ENCODE results near the gene EYA4. TPM values are rescaled to one million over a fixed set of nuclear protein-coding genes. Genes with fewer than 3 reads are reported as not detected.
"Not testable (repeated sequence)": the region's sequence is repeated elsewhere in the genome, so short reads cannot be mapped to it uniquely, and the experiment has no call there.

Gene EYA4
- total RNA-seq, 2 donors from 2014 or later, result 0.06 to 0.56 TPM

DNA sequence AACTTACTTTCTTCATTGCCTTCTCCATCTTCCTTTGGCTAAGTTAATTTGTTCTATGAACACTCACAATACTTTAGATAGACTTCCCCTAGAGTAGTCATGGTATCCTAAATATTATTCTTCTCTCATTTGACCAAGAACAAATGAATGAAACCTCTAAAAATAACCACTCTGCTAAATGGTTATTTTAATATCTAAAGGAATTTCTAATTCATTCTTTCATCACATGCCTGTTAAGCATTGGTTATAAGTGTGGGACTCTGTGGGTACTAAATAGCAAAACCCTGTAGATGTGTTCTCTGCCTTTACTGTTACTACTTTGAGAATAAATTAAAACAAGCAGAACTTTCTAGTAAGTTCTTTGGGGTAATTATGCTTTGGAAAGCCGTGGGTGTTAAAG lies 138.9 kb downstream of the EYA4 start:
- intact Hi-C loops (cut with DNase I, micrococcal nuclease), result no loop called here
- DNase-seq, result no peak
- no peak for ATAC-seq

- intact Hi-C loops (cut with DNase I, micrococcal nuclease), result no loop called here
- no peak for DNase-seq
- no peak for ATAC-seq
Measured at GRCh38 chr6:133380723-133381122, 139.6 kb downstream of the EYA4 start.

DNA sequence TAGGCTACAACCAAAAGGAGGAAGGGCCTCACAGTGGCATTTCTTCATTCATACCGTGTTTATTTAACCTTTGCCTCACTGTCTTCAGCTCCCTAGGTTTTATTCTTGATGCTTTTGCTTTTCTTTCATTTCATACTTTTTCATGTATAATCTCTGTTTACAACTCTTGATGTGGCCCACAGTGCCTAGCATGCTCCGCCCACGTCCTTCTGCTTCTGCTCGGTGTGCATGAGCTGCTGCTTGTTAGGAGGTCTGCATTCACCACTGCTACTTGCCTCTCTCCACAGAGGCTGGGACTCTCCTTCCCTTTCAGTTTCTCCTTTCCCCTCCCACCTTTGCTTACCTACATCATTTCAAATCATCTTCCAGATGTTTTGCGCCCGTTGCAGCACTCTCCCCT lies 147.6 kb downstream of the EYA4 start:
- intact Hi-C loops (cut with DNase I, micrococcal nuclease), result no loop called here
- DNase-seq (no peak), ATAC-seq (no peak)

DNA sequence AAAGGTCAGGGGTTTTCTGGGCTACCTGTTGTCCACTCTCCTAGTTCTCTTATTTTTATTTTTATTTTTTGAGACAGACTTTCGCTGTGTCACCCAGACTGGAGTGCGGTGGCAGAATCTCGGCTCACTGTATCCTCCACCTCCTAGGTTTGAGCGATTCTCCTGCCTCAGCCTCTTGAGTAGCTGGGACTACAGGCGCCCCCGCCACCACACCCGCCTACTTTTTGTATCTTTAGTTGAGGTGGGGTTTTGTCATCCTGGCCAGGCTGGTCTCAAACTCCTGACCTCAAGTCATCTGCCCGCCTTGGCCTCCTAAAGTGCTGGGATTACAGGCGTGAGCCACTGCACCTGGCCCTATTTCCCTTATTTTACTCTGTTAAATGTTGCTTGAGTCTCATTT lies 149.0 kb downstream of the EYA4 start:
- ATAC-seq, result no peak
- intact Hi-C loops (cut with DNase I, micrococcal nuclease), result no loop called here
- no peak for DNase-seq

DNA sequence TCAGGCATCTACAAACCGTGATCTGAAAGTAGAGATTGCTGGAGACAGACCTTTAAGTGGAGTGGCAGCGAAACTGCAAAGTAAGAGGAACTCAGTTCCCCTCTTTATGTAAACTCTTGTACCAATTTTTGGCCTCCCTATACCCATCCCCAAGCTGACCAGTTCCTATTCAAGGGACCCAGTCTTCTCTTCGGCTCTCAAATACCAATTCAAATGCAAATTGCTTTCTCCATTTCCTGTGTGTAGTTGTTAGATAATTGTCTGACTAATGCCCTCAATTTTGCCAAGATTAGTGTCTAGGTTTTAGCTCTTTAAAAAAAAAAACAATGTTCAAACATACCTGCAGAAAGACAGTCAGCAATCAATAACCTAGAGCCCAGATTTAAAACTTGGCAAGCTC lies 150.9 kb downstream of the EYA4 start:
- intact Hi-C loops (cut with DNase I, micrococcal nuclease), result no loop called here
- ATAC-seq, result no peak
- DNase-seq, result no peak

DNA sequence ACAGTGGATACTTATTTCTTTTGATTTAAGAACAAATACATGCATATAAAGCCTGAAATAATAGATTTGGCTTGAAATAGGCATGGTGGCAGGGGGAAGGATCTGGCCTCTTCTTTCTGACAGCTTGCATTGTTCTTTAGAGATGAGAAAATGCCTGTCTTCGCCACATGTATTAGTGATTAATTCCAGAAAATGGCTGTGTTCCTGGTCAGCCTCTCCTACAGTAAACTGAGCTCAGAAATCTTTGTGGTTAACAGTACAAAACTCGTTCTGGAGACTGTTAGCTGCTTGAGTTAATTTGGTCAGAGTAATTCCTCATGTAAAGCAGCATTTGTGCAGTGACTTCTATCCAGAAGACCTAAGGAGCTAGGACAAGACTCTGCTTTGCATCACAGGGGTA lies 151.5 kb downstream of the EYA4 start:
- intact Hi-C loops (cut with DNase I, micrococcal nuclease), result no loop called here
- no peak for ATAC-seq
- no peak for DNase-seq

DNA sequence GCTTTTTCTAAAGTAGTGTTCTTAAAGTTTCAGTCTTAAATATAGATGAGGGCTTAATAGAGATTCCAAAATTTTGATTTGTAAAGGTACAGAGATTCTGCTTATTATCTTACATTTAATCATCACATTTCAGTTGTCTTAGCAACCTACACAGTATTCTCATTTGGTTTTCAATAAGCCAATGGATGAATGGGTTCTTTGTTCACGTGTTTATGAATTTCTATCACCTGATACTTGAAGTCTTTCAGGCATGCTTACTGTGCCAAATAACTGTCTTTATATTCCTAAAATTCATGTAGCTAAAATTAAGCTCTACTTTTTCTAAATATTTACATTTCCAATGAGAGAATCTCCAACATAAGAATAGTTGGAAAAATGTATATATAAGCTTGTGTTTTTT lies 152.7 kb downstream of the EYA4 start:
- DNase-seq (no peak), ATAC-seq (no peak)

DNA sequence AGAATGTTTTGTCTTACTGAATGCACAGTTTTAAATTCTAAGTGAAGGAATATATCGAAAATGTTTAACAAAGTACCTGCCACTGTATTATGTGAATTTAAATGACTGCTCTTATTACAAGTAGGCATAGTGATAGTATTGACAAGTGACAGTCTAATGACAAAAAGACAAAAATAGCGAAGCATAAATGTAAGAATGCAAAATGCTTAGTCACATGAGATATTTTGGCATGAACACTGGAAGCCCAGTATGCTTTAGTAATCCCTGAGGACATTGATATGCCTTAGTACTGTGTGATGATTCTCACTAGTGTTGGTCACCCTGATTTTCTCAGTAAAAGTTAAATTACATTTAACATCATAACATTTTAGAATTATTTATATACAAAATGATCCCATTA lies 153.5 kb downstream of the EYA4 start:
- intact Hi-C loops (cut with DNase I, micrococcal nuclease), result no loop called here
- no peak for DNase-seq
- ATAC-seq, result no peak

More for the DNA sequence above, 152.7 kb downstream of the EYA4 start:
- intact Hi-C loops (cut with DNase I, micrococcal nuclease), result no loop called here

DNA sequence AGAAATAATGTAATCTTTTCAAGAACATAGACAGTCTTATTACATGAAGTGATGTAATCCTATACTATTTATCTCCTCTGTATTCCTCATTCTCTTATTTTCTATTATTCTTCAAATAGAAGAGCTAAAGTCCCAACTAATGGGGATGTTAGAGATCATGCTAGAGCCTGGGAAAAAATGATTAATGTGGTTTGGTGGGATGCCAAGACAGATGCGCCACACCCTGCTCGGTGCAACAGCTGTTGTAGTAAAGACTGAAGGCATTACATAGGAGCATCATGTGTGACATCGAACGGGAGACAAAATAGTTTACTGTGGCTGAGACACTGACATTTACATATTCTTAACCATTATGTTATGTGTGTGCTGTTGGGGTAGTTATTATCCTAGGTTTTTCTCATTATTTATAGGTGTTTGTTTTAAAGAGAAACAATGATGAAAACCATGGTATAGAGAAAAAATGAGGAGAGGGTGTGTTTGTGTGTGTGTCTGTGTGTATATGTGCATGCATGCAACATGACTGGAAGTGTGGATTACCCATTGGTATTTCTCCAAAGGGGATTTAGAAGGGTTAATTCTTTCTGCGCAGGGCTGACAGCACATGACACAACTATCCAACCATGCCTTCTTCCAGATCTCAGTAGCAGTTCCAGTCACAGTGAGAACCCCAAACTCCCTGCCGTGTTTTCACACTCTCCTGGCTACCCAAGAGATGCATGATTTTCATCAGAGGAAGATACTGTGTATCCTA lies 155.3 kb downstream of the EYA4 start:
- ATAC-seq, result no peak
- DNase-seq, result no peak
- intact Hi-C loops (cut with DNase I, micrococcal nuclease), result no loop called here

DNA sequence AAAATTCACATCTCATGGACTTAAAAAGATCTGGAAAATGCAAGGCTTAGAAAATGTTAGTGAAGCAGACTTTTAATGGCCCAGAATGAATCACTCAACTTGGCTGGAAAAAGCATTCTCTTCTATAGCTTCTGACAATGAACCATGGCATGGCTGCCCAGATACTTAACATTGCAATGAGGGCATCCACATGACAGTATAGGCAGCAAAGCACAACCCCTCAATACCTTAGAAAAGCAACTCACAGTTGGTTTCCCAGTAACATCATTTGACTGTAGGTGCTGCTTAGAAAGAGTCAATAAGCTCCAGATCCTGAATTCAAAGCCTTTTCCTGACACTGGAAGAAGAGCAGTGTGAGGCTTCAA lies 155.8 kb downstream of the EYA4 start:
- DNase-seq (no peak), ATAC-seq (no peak)
- intact Hi-C loops (cut with DNase I, micrococcal nuclease), result no loop called here

GRCh38 chr6:133397601-133398000 lies 156.4 kb downstream of the EYA4 start:
- intact Hi-C loops (cut with DNase I, micrococcal nuclease); DNase-seq; ATAC-seq: not testable (repeated sequence)

- ATAC-seq, result no peak
- intact Hi-C loops (cut with DNase I, micrococcal nuclease), result no loop called here
- DNase-seq, result no peak
Measured at GRCh38 chr6:133399426-133399825, 158.3 kb downstream of the EYA4 start.

- intact Hi-C loops (cut with DNase I, micrococcal nuclease), result no loop called here
- no peak for ATAC-seq
Measured at GRCh38 chr6:133404151-133404550, 163.0 kb downstream of the EYA4 start.

DNA sequence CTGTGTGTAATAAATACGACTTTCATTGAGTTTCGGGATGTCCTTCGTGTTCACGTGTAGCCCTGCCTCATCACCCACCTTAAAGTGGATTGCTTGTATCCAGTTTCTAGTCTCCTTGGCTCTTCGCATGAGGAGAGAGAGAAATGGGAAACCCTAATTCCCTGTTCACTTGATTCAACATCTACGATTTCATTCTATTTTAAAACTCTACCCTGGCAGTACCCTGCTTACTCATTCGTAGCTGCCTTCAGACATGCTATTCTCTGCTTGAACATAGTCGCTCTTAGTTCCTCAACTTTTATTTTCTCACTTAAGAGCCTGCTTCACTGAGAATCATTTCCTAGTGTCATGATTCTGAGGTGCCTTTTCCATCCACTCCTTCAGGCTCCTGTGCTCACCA lies 163.6 kb downstream of the EYA4 start:
- ATAC-seq (no peak), DNase-seq (no peak)
- intact Hi-C loops (cut with DNase I, micrococcal nuclease), result no loop called here

More at GRCh38 chr6:133404151-133404550, 163.0 kb downstream of the EYA4 start:
- DNase-seq, result no peak

DNA sequence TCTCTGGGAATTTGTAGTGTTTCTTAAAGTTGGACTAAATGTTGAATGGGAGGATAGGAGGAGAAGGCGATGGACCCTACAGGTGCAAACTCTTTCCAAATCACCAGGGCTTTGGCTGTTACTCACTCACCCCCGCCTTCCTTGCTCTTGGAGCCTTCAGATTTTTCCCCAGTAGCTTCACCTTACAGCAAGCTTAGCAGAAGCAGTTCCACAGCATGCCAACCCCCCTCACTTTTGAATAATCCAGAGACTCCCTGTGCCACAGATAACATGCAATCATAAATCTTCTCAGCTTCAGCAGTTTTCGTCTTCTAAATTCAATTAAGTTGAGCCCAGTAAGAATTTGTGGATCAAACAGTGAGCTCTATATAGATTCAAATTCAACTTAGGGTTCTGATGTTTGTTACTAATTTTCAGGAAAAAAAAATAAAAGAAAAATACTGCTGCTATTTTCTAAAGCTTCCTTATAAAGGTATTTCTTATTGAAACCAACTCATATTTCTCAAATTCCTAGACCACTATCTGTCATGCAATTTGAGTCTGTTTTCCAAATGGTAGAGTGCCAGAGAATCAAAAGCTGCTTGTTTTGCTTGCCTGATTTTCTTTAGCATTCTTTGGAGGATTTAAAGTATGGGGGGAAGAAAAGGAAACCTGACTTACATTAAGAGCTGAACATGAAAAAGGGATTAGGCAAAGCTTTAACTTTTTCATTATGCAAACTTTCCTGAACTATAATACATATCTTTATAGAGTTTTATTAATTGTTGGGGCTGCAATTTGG lies 166.4 kb downstream of the EYA4 start:
- ATAC-seq (no peak), DNase-seq (no peak)
- intact Hi-C loops (cut with DNase I, micrococcal nuclease), result no loop called here

GRCh38 chr6:133408132-133408531 lies 167.0 kb downstream of the EYA4 start:
- no peak for DNase-seq
- ATAC-seq, result no peak
- intact Hi-C loops (cut with DNase I, micrococcal nuclease), result no loop called here

DNA sequence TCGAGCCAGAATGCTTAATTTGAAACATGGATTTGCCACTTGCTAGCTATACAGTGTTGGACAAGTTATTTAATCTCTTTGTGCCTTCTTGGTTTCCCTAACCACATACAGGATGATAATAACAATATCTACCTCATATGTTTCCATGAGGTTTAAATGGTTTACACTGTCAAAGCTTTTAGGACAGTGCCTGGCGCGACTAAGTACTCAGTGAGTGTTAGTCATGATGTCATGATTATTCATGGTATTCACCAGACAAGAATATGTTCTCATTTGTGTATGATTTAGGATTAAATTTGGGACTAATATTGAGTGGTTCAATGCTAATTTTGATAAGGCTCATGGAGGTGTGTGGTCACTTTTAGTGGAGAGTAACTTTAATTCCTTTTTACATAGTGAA lies 167.4 kb downstream of the EYA4 start:
- intact Hi-C loops (cut with DNase I, micrococcal nuclease), result no loop called here
- DNase-seq (no peak), ATAC-seq (no peak)

DNA sequence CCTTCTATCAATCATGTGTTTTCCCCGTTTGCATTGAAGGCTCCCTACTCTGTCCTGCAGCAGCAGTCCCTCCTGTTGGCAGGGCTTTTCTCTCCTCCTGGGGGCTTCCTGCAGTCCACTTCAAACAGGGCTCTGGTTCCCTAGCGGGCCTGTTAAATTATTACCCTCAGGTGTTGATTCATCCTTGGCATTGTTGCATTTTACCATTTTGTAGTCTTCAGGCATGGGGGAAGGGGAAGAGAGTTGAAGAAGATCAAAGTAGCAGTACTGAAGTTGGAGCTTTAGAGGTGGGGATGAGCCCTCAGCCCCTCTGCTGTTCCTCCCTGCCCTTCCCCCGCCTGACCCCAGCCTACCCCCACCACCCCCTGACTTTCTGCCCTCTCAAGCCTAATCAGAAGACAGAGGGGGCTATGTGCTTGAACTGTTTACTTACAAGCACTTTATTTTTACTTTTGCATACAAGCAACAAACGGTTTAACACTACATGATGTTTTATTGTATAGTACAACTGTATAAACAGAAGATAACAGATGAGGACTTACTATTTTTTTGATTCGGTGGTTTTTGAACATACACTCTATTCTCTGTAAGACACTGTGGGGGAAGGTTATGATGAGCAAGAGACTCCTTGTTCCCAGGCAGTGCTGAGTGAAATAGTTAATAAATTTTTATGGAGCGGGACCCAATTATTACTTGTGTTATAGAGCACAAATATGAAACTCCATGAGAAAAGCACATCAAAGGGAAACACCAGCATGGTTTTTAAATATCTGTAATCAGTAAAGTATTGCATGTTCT lies 169.7 kb downstream of the EYA4 start:
- intact Hi-C loops (cut with DNase I, micrococcal nuclease), result no loop called here
- DNase-seq, result no peak
- no peak for ATAC-seq

DNA sequence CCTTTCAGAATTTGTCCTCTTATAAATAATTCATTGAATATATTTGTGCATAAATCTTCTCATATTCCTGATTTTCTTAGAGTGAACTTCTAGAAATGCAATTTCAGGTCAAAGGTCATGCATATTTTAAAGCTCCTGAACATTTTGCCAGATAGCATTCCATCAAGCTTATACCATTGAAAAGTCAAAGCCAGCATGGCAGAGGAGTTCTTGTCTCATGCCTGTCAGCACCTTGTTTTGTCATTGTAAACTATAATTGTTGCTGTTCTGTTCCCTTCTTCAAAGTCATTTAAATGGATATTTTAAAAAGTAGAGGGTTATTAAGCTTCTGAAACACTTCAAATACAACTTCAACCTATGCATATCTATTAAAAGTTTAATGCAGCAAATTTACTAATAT lies 170.6 kb downstream of the EYA4 start:
- intact Hi-C loops (cut with DNase I, micrococcal nuclease), result no loop called here
- no peak for ATAC-seq
- DNase-seq, result no peak

DNA sequence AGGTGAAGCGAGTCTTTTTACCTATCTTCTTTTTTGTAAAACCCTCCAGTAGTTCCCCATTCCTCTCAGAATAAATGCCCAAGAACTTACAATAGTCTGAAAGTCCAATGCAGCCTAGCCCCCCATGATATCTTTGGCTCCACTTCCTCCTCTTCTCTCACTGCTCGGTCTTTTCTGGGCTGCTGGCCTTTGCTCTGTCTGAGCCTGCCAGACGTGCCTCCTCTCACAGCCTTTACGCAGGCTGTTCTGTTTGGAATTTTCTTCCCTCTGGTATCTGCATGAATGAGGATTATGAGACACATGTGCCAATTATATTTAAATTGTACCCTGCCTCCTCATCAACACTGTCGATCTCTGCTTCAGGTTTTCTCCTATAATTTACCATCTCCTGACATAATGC lies 174.1 kb downstream of the EYA4 start:
- no peak for DNase-seq
- intact Hi-C loops (cut with DNase I, micrococcal nuclease), result no loop called here
- ATAC-seq, result no peak
